Measurements from ENCODE around the gene ZFYVE27.

Gene ZFYVE27

DNA sequence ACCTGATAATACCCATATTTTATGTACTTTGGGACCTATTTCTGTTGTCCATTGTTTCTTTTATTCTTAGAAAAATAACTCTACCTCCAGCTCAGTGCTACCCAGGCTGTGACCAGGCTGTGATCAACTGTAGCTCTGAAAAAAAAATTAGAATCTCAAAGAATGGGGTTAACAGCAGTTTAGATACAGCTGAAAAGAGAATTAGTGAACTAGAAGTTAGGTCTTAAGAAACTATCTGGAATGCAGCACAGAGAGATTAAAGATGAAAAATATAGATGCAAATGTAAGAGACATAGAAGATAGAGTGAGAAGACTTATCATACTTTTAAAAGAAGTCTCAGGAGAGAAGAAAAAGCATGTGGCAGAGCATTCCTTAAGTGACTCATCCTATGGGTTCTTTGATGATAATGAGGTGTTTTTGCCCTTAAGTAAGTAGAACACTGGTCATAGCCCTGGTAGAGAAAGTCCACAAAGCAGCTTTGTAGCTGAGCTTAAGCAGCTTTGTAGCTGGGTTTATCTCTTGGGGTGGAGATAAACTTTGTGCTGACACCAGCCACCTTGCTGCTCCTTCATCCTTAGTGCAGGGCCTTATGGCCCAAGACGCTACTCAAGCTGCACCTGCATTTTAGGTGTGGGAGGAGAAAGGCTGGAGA, 62.2 kb downstream of the ZFYVE27 start:
- DNase-seq: no peak

DNA sequence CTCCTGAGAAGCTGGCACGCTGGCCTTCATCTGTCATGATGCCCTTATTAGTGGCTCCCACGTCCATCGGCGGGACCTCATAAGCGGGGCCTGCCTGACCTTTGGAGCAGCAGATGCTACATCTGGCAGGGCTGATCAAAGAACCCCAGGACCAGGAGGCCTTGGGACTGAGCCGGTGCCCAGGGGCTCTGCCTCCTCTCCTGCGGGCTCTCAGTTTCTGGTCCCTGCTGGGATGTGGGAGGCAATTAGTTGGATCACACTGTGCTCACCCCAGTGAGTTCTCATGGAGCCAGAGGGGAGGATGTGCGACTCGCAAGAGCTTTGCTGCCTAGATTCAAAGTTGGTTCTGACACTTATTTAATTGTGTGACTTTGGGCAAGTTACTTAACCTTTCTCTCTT, 63.5 kb downstream of the ZFYVE27 start:
- no peak for DNase-seq

DNA sequence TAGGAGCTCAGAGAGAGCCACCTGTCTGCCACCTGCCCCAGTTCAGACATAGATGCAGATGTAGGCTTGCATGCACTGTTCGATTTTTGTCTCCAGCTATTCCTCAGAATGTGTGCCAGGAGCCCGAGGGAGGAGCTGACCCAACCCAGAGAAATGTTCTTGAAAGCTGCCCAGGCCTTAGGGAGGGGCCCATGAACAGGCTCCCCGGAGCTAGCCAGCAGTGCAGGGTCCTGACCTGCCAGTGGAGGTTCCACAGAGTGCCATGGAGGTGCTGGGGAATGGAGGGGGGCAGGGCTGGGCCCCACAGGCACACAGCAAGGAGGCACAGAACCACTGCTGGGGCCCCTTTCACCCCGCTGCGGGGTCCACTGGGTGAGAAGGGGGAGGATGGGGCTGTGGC, 64.5 kb downstream of the ZFYVE27 start:
- no peak for DNase-seq

DNA sequence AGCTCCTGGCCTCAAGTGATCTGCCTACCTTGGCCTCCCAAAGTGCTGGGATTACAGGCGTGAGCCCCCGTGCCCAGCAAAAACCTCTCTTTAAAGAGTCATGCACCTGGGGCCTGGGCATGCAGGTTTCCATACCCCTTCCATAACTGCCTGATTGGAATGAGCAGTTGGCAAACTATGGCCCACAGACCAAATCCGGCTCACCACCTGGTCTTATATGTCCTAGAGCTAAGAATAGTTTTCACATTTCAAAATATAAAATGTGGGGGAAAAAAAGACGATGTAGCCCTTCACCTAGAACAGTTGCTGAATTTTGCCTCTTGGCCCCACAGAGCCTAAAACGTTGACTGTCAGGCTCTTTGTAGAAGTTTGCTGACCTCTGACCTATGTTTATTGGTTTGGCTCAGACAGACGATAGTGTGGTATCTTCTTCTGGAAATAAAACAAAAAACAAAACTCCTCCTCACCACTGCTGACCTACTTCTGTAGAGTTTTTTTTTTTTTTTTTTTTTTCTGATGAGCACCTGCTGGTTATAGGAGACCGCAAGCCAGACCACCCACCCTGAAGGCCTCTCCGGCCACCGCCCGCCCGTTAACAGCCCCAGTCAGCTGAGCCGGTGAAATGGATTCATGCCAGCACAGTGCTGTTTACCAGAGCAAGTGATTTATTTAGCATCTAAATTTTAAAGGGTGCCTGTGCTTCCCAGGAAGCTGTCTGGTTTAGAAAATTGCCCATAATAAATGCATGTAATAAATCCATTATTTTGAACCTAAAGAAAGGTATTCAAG, 68.4 kb downstream of the ZFYVE27 start:
- no peak for DNase-seq

DNA sequence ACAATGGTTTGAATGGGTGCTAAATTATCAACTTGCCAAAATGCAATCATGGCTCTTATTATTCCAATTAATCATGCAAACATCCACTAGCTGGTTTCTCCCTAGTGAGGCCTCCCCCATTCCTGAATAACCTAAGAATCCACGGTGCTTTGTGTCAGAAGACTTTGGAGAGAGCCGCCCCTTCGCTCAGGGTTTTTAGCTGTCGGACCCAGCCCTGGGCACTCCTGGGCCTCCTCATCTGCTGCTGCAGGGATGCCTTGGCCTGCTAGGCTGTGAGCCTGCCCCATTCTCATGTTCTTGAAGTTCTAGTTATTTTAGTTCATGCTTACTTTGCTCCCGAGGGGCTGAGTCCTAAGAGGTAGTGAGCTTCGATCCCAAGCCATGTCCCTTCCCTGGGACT, 69.0 kb downstream of the ZFYVE27 start:
- DNase-seq: no peak

DNA sequence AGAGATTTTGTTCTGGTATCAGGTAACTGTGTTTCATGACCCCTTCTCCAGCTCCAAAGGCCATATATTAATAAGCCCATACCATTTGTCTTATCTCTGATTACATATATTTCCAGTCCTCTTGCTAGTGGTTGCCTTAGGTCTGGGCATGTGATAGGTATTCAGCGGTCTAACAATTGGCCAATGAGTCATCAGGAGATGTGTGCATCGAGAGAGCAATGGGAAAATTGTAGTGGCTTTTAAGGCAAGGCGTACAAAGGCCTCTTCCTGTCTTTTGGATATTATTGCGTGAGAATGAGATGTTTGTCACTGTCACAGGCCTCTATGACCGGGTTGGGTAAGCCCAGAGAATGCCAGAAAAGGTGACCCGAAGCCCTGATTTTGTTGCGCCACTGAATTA, 73.5 kb downstream of the ZFYVE27 start:
- no peak for DNase-seq
